ENCODE data around the gene GCM1.

GCM1 gene

GRCh38 chr6:53154071-53154470 is 5.4 kb upstream of the GCM1 start:
- DNase-seq (ENCODE audit: low read depth in 2 of 2, low spot score in 1 of 2), result no peak

GRCh38 chr6:53152576-53152975 is 3.9 kb upstream of the GCM1 start:
- DNase-seq (ENCODE audit: low read depth in 2 of 2, low spot score in 1 of 2), result no peak

GRCh38 chr6:53151676-53152075 is 3.0 kb upstream of the GCM1 start:
- no peak for DNase-seq (ENCODE audit: low read depth in 2 of 2, low spot score in 1 of 2)

- no peak for DNase-seq (ENCODE audit: low read depth in 2 of 2, low spot score in 1 of 2)
Measured at GRCh38 chr6:53144802-53145201, 3.8 kb downstream of the GCM1 start.

GRCh38 chr6:53143710-53144109 is 4.9 kb downstream of the GCM1 start:
- DNase-seq (ENCODE audit: low read depth in 2 of 2, low spot score in 1 of 2), result no peak

- no peak for DNase-seq (ENCODE audit: low read depth in 2 of 2, low spot score in 1 of 2)
Measured at GRCh38 chr6:53142810-53143209, 5.8 kb downstream of the GCM1 start.

- DNase-seq (ENCODE audit: low read depth in 2 of 2, low spot score in 1 of 2), result no peak
Measured at GRCh38 chr6:53139841-53140413, 8.7 kb downstream of the GCM1 start.

DNA sequence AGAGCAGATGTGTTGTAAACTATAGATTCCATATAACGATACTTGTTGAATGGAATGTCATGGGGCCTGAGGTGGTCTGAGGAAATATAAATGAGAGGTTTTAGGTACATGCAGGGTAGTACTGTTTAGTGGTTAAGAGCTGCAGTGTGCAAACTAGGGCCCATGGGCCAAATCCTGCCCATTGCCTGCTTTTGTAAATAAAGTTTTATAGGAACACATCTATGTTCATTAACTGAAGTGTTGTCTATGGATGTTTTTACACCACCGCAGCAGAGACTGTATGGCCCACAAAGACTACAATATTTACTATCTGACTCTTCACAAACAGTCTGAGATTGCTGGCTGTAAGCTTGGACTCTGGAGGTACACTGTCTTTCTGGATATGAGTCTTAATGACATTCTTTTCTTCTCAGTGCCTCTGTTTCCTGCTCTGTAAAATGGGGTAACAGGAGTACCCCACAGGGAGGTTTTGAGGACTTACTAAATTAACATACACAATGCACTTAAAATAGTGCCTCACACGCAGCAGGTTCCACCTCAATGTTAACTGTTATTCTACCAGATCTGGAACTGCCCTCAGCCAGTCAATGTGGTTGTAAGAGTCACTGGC is 12.5 kb downstream of the GCM1 start:
- DNase-seq (ENCODE audit: low read depth in 2 of 2, low spot score in 1 of 2), result no peak

GRCh38 chr6:53134601-53135235 is 13.9 kb downstream of the GCM1 start:
- DNase-seq (ENCODE audit: low read depth in 2 of 2, low spot score in 1 of 2), result no peak

DNA sequence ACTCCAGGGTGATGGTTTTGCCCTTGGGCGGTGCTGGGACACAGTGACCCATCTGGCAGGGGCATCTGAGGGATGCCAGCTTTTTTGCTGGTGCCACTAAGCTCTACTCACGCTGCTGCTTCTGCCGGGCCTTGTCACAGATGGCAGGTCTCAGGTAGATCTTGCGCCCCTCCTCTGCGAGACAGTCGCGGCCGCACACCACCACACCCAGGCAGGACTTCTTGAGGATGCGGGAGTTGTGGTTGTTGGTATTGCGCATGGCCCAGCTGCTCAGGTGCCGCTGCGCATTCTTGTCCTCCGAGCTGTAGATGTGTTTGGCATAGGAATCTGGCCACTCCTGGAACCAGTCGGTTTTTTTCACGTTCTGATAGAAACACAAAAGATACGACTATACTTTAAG is 14.7 kb downstream of the GCM1 start:
- DNase-seq (ENCODE audit: low read depth in 2 of 2, low spot score in 1 of 2), result no peak

DNA sequence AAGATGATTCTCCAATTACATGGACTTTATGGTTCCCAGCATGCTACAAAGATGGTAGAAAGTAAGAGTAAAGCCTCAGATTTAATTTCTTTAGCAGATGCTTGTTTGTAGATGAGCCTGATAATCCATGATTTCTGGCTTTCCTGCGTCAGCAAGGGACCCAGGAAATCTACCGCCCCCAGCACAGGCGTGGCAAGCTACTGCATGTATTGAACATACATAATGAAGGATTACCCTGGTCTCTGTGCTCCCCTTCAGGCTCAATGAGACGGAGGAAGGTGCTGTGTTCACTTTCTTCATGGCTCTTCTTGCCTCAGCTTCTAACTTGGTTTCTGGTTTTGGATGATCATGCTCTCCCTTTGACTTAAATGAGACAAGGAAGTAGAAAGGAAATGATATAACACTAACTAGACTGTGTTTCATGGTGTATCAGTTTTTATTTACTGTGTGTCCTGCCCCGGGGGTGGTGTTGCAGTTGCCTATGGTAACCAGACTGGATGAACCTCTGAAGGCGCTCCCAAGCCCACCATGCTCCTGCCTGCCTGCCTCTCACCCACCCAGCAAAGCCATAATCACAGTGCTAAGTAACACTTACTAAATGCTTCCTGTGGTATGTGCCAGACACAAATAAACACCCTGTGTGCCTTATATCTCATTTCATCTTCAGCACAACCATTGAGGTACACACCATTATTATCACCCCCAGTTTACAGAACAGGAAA is 17.9 kb downstream of the GCM1 start:
- no peak for DNase-seq (ENCODE audit: low read depth in 2 of 2, low spot score in 1 of 2)

DNA sequence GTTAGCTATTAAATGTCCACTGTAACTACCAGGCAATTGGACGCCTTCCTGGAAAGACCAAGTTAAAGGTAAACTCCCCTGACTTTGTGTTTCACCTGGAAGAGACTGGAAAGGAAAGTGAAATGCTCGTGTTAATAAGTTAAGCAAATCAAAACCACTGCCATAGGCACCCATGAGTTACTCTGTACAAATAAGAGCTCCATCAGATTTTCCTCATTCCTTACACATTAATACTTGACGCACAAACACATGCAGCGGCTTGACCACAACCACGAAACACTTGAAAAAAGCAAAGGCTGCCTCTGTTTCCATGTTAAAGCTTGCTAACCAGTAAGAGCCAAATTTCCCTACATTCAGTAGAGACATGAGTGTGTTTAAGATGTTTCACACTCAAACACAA is 19.8 kb downstream of the GCM1 start:
- no peak for DNase-seq (ENCODE audit: low read depth in 2 of 2, low spot score in 1 of 2)

DNA sequence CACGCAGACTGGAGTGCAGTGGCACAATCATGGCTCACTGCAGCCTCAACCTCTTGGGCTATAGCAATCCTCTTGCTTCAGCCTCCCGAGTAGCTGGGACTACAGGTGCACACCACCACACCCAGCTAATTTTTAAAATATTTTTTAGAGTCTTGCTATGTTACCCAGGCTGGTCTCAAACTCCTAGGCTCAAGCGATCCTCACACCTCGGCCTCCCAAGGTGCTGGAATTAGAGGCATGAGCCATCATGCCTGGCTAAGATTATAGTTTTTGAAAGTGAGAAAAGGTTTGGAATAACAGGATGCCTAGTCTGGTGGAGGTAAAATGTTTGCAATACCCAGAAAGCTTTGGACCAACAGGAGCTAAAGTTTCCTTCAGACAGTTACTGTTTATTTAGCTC is 23.4 kb downstream of the GCM1 start:
- no peak for DNase-seq (ENCODE audit: low read depth in 2 of 2, low spot score in 1 of 2)

- no peak for DNase-seq (ENCODE audit: low read depth in 2 of 2, low spot score in 1 of 2)
Measured at GRCh38 chr6:53124131-53124800, 24.4 kb downstream of the GCM1 start.

DNA sequence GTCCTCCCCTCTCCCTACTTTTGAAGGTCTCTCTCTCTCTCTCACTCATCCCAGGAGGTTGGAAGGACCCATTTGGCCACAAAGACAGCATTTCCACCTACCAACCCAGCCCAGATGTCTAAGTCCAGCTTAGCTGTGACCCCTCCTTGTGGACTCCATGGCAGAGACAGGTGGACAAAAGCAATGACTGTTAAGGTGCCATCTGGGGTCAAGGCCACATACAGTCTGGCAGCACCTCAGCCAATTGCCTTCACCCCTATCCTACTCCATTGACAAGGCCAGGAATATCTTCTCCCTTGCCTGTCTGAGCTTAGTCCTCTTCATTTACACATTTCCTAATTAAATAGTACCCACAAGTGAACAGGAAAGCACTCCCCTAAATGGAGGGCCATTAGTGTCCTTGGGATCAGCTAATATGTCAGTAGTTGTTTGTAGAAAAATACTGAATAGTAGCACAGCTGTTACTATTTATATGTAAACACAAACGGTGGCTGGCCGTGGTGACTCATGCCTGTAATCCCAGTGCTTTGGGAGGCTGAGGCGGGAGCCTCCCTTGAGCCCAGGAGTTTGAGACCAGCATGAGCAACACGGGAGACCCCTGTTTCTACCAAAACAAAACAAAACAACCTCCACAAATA is 28.8 kb downstream of the GCM1 start:
- no peak for DNase-seq (ENCODE audit: low read depth in 2 of 2, low spot score in 1 of 2)

GRCh38 chr6:53119349-53119748 is 29.3 kb downstream of the GCM1 start:
- no peak for DNase-seq (ENCODE audit: low read depth in 2 of 2, low spot score in 1 of 2)

DNA sequence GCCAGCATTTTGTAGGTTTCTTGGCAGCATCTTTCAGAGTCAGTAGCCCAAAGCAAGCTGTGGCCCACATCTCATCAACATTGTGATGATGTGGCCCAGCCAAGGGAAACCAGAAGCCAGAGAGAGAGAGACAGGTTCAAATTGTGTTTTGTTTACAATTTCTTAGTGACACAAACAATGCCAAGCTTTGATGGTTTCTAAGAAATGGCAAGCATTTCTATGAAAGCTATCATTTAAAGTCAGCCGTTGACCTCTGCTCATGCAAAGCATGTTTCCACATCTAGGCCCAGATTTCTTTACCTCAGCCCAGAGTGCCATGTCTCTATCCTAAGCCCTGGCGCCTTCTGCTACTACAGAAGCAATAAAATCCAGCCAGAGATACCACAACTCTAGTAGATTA is 32.9 kb downstream of the GCM1 start:
- no peak for DNase-seq (ENCODE audit: low read depth in 2 of 2, low spot score in 1 of 2)

DNA sequence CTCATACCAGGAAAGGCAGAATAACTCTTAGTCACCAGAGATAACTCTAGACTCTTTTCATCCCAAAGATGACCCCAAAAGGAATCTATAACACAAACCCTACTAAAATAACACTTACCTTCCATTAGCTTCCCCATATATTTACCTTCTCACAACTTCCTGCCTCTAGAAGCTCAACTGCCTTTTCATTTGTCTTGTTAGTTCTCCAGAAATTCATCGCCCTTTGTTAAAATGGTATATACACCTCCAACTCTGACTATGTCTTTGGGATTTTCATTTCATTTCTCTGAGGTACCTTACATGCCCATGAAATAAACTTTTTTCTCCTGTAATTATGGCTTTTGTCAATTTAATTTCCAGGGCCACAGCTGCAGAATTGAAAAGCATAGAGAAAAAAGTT is 33.5 kb downstream of the GCM1 start:
- no peak for DNase-seq (ENCODE audit: low read depth in 2 of 2, low spot score in 1 of 2)

GRCh38 chr6:53113742-53114141 is 34.9 kb downstream of the GCM1 start:
- no peak for DNase-seq (ENCODE audit: low read depth in 2 of 2, low spot score in 1 of 2)

- DNase-seq (ENCODE audit: low read depth in 2 of 2, low spot score in 1 of 2), result no peak
Measured at GRCh38 chr6:53112871-53113270, 35.8 kb downstream of the GCM1 start.

DNA sequence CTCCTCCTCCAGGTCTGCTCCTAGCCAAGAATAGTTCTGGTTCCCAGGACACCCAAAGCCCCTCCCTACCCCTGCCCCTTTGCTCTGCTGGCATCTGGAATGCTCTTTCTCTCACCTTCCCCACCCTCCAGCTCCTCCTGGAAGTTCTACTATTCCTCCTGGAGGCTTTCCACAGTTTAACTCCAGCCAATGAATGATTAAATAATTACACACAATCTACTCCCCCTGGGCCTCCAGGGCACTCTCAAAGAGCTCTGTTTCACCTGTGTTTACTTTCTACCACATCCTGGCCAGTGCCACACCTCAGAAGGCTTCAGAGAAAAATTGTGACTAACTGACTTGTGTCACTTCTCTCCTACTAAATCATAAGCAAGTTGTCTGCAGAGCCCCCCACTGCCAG is 36.2 kb downstream of the GCM1 start:
- no peak for DNase-seq (ENCODE audit: low read depth in 2 of 2, low spot score in 1 of 2)
